GM18505 (cell line): ENCODE data around the gene MAN1C1.
"Not testable (repeated sequence)": the region's sequence is repeated elsewhere in the genome, so short reads cannot be mapped to it uniquely, and the experiment has no call there.

Experiments used
- ATAC-seq: cut with Tn5 transposase; IDR thresholded peaks from one replicate; pipeline ENCODE4 v1.9.1; 2021; ENCODE audit not compliant: unreplicated experiment
- POLR2A ChIP-seq: IDR thresholded peaks from 4 replicates; pipeline ENCODE4 v1.6.1; 2011; ENCODE audit warnings: borderline replicate concordance; ENCODE audit not compliant: insufficient read depth, insufficient read length; ENCODE audit errors: extremely low read depth

MAN1C1 gene

DNA sequence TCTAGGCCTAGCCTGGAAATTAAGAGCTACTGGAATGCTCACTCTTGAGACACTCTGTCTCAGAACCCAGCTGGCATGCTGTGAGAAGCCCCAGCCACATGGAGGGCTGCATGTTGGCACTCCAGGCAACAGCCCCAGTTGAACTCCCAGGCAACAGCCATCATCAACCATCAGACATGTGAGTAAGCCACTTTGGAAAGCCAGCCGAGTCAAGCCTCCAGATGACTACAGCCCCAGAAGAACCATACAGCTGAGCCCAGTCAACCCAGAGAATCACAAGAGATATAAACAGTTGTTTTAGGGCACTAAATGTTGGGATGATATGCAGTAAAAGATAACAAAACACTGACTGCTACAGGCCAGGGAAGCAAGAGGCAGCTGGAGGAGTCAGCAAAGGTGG, 17.7 kb upstream of the MAN1C1 start:
- ATAC-seq, result no peak
- TF ChIP-seq POLR2A, result no peak

DNA sequence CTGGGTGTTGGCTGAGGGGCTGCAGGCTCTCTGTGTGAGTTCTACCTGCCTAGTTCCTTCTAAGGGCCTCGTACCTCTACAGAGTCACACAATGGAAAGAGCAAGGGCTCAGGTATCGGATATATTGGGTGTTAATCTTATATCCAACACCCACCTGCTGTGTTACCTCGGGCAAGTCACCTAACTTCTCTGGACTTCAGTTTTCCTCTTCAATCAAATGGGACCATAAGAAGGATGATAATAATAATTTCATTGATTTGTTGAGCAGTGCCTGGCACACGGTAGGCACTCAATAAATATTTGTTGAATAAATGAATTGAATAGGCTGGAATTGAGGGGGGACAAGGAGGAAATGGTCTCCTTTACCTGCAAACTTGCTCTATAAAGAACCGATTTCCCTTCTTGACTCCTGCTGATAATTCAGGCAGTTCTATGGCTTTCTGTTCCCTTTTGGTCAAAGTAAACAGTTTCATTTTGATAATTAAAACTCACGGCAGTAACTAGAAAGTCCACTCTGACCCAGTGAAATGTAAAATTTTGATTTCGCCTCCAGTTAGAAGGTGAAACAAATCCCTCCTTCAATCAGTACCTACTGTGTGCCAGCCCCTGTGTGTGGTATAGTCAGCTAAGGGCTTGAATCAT, 16.5 kb upstream of the MAN1C1 start:
- no peak for ATAC-seq

DNA sequence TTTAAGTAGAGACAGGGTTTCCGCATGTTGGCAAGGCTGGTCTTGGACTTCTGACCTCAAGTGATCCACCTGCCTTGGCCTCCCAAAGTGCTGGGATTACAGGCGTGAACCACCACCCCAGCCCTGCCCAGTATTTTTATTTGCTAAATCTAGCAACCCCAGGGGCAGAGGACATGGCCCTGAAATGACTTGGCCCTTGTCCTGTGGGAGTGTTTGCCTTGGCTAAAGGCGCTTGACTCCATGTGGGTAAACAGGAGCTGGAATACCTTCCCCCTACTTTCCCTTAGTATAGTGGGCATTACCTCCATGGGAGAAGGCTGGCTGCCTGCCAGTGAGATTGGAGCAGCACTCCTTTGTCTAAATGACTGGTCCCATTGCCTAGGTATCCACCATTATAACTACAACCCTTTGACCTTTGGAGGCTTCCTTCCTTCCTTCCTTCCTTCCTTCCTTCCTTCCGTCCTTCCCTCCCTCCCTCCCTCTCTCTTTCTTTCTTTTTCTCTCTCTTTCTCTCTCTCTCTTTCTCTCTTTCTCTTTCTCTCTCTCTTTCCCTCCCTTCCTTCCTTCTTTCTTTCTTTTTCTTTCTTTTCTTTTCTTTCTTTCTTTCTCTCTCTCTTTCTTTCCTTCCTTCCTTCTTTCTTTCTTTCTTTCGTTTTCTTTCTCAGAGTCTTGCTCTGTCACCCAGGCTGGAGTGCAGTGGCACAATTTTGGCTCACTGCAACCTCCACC, 15.5 kb upstream of the MAN1C1 start:
- ATAC-seq, result not testable (repeated sequence)

More for the DNA sequence above, 16.5 kb upstream of the MAN1C1 start:
- TF ChIP-seq POLR2A, result no peak

DNA sequence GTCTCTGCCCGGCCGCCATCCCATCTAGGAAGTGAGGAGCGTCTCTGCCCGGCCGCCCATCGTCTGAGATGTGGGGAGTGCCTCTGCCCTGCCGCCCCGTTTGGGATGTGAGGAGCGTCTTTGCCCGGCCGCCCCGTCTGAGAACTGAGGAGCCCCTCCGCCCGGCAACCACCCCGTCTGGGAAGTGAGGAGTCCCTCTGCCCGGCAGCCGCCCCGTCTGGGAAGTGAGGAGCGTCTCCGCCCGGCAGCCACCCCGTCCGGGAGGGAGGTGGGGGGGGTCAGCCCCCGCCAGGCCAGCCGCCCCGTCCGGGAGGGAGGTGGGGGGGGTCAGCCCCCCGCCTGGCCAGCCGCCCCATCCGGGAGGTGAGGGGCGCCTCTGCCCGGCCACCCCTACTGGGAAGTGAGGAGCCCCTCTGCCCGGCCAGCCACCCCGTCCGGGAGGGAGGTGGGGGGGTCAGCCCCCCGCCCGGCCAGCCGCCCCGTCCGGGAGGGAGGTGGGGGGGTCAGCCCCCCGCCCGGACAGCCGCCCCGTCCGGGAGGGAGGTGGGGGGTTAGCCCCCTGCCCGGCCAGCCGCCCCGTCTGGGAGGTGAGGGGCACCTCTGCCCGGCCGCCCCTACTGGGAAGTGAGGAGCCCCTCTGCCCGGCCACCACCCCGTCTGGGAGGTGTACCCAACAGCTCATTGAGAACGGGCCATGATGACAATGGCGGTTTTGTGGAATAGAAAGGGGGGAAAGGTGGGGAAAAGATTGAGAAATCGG, 12.6 kb upstream of the MAN1C1 start:
- ATAC-seq, result not testable (repeated sequence)

DNA sequence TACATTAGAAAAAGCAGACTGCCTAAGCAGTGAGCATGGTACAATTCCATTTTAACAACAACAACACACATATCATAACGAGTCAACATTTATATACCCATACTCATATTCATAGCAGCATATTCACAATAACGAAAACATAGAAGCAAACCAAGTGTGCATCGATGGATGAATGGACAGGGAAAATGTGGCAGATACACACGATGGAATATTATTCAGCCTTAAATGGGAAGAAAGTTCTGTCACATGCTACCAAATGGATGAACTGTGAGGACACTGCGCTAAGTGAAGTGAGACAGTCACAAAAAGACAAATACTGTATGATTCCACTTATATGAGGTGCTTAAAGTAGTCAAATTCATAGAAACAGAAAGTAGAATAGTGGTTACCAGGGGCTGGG, 9.5 kb upstream of the MAN1C1 start:
- no peak for ATAC-seq
- no peak for TF ChIP-seq POLR2A

DNA sequence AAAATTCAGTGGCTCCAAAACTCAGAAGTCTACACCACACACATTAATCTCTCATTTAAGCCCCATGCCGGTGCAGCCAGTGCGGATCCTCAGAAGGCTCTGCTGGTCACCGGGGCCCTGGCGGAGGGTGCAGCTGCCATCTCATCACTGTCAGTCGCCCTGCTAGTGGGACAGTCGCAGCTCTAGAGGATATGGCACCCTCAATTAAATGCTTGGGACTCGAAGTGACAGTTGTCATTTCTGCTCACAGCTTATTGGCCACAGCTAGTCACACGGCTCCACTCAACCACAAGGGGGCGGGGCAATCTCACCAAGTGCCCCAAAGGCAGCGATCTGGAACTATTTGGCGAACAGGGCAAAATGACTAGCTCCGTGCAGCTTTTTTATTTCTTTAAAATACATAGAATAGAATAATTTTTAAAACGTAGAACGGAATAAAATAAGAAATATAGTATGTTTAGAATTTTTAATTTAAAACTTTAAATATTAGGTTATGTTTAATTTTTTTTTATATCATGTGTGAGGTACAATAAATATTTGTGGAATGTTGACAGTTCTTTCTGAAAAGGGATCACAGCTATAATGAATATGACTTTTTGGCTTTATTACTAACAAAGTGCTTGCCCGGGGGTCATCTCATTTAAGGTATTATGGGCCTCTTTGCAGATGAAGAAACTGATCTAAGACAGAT, 8.0 kb upstream of the MAN1C1 start:
- no peak for TF ChIP-seq POLR2A
- peak; percentile 71 for ATAC-seq

DNA sequence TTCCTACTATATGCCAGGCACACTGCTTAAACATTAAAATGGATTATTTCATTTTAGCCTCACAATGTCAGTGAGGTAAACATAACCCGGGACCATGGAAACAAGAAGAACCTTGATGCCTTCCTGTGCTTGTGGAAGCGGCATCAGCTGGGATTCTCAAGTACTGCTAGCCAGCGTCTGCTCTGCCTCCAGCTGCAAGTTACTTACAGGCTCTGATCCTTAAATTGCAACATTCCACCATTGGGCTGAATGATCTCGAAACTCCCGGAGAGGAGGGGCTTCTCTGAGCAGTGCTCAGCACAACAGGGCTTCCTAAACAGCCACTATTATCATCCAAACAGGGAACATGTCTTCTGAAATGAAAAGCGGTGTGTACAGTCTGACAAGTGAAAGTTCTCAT, 6.7 kb upstream of the MAN1C1 start:
- ATAC-seq, result no peak
- no peak for TF ChIP-seq POLR2A

DNA sequence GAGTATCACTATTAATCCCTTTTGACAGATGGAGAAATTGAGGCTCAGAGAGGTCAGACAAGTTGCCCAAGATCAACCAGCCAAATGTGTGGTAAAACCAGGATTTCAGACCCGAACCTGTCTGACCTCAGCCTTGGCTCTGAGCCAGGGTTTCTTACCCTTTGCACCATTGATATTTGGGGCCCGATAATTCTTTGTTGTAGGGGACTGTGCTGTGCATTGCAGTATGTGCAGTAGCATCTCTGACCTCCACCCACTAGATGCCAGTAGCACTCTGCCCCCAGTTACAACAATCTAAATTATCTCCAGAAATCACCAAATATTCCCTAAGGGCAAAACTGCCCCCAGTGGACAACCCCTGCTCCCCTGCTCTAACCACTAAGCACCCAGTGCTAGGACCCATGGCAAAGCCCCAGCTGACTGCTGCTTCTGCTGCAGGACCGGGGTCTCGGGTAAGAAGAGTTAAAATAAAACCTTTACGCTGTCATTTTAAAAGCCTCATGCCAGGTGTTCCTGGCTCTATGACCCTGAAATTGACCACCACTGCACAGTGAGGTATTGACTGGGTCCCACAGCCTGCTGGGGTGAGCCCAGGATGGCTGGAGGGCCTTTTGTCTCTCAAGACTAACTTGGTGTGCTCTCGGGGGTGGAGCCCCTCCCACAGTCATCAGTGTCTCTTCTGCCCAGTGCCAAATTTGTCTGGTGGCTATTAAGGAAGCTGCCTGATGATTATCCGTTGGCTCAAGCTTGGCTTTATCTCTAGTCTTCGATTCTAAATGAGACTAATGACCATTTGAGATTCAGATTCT, 5.6 kb upstream of the MAN1C1 start:
- no peak for ATAC-seq
- no peak for TF ChIP-seq POLR2A

DNA sequence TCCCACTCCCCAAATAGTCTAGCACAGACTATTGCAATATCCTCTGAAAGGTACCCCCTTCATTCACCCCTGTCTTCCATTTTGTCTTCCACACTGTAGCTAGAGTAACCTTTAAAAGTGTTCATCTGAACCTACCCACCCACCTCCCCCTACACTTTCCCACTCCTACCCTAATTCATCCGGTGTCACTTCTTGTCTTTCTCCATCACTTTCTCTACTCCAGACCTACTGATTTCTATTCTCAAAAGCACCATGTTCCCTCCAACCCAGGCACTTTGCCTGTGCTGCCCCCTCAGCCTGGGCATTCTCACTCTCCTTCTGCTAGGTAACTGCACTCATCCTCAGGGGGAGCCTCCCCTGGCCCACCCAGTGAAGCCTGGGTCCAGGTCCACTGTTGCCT, 4.7 kb upstream of the MAN1C1 start:
- ATAC-seq, result no peak
- no peak for TF ChIP-seq POLR2A

DNA sequence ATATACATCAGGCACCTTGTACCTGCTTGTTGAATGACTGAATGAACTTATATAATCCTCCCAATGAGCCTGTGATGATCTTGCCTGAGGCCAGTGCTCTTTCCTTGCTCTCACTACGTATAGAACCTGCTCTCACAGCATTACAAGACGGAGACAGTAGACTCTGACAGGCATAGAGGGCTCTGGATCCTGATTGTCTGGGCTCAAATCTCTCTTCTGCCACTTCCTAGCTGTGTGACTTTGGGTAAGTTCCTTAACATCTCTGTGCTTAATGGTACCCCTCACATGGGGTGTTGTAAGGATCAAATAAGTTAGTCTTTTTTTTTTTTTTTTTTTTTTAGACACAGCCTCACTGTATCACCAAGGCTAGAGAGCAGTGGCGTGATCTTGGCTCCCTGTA, 4.2 kb upstream of the MAN1C1 start:
- TF ChIP-seq POLR2A, result no peak
- no peak for ATAC-seq

DNA sequence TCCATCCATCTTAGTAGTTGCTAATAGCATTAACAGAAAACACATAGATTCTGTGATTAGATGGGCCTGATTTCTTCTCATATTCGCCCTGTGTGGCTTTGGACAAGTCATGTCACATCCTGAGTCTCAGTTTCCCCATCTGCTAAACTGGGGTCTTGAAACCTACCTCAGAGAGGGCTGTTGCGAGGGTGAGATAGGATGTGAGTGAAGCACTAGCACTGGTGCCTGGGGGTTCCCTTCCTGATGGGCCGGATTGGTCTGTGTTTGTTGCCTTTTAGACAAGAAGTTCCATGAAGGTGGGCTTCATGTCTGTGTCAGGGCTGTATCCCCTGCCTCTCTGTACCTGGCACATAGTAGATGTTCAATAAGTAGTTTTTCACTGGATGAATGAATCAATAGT, 3.5 kb upstream of the MAN1C1 start:
- no peak for TF ChIP-seq POLR2A
- no peak for ATAC-seq

DNA sequence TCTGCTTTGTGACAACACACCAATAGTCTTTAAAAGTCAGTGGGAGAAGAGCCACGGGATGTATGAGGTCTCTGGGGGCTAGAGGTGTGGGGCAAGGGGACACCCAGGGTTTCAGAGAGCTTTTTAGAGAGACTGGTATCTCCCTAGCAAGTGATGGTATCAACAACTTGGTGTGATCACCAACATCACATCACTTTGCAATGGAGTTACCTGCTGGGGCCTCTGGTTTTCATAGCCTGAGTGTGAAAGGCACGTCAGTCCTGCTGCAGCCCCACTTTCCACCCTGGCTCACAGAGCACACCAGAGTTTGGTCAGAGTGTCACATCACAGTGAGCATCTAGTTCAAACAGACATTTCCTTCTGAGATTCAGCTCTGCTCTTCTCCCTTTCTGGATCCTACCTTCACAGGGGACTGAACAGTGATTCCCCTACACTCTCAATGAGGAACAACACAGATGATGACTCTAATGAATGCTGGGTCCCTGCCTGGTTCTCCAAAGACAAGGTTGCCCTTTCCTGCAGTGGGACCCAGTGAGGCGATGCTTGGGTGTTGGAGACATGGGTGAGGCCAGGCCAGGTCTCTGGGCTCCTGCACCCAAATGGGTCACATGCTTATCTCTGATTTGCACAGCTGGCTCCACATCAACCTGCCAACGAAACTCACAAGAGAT, 2.0 kb upstream of the MAN1C1 start:
- TF ChIP-seq POLR2A, result no peak

DNA sequence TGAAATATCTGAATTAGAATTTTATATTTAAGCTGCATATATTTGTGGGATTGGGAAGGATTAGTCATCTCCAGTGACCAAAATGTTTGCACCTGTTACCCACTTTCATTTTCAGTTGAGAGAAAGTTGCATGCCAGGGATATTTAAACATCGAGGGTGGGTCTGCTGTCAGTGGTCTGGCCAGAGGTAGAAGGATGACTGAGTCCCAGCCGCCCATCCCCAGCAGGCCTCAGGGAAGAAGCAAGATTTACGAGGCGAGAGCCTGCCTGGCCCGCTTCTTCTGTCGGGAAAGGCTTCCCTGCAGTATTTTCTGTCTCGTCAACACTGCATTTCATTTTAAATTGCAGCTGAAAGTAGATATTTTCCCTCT, 1.4 kb upstream of the MAN1C1 start:
- ATAC-seq, result no peak

More for the DNA sequence above, 2.0 kb upstream of the MAN1C1 start:
- no peak for ATAC-seq

DNA sequence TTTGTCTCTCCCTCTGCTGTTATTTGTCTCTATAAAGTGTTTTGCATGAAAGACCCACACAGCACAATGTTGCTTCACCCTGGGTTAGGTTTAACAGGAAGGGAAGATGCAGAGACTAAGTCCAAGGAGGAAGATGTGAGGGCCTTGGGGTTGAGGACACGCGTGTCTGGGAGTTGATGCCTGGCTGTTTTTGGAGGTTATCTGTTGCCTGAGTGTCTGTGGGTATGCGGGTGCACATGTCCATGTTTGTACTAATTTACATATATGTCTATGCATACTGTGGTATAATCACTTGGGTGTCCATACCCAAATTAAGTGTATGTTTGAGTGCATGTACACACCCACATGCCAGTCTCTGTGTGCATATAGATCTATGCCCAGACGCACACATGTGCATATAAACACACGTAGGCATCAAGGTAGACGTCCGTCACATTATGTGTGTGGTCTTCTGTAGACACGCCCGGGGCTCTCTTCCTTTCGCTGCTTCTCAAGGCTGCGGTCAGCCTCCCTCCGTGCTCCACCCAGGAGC, 962 bp upstream of the MAN1C1 start:
- no peak for ATAC-seq
- TF ChIP-seq POLR2A, result no peak

More for the DNA sequence above, 1.4 kb upstream of the MAN1C1 start:
- no peak for TF ChIP-seq POLR2A
